H1 (cell line): ENCODE results near the gene TMEM185A. TPM values are rescaled to one million over a fixed set of nuclear protein-coding genes. Genes with fewer than 3 reads are reported as not detected.
A peak's percentile ranks its signal among the peaks of the same experiment; 100 is the strongest.

Experiments
- CTCF ChIA-PET: fragments of 300-600 bp; sonication (Branson Sonifier 250); formaldehyde crosslinking; loops from one replicate; lab custom pipeline; 2021; ENCODE audit not compliant: partially characterized antibody; lab: Charles Lee
- POLR2A ChIA-PET: fragments of 300-600 bp; sonication (Branson Sonifier 250); formaldehyde crosslinking; loops from one replicate; lab custom pipeline; 2021; ENCODE audit warnings: inconsistent platforms; ENCODE audit not compliant: partially characterized antibody; lab: Charles Lee
- DNase-seq, 2 experiments: peaks; one replicate each; pipeline versions ENCODE4 v3.0.0 to v3.0.0-alpha.2; 2010 to 2022; ENCODE audit warnings: low spot score in 2 of 2, low read depth in 1 of 2, mixed read lengths in 1 of 2
- FAIRE-seq: peaks from 2 replicates; lab custom pipeline; 2011; peaks lifted over from hg19 to GRCh38; lab: Jason Lieb, UNC
- H2AFZ ChIP-seq: 2 replicates; pipeline ENCODE4 v1.8.1; 2012; ENCODE audit warnings: low read length, inconsistent platforms
- H2AK5ac ChIP-seq: 2 replicates; pipeline ENCODE4 v1.6.1; 2013; ENCODE audit warnings: low read depth, low read length
- H2BK120ac ChIP-seq: replicated peaks from 2 replicates; pipeline ENCODE3; 2013; ENCODE audit warnings: low read depth, low read length, inconsistent platforms
- H2BK12ac ChIP-seq: 2 replicates; pipeline ENCODE4 v1.6.1; 2013; ENCODE audit warnings: low read depth, low read length
- H2BK15ac ChIP-seq: 2 replicates; pipeline ENCODE4 v1.6.1; 2013; ENCODE audit warnings: low read length
- H2BK20ac ChIP-seq: 2 replicates; pipeline ENCODE4 v1.6.1; 2013; ENCODE audit warnings: low read length
- H2BK5ac ChIP-seq: 2 replicates; pipeline ENCODE4 v1.6.1; 2013; ENCODE audit warnings: low read depth, low read length
- H3K14ac ChIP-seq: 2 replicates; pipeline ENCODE4 v1.6.1; 2013; ENCODE audit warnings: inconsistent platforms; ENCODE audit not compliant: insufficient read length
- H3K18ac ChIP-seq: 2 replicates; pipeline ENCODE4 v1.6.1; 2013; ENCODE audit warnings: low read length; ENCODE audit errors: extremely low read depth
- H3K23ac ChIP-seq: 2 replicates; pipeline ENCODE4 v1.6.1; 2013; ENCODE audit warnings: inconsistent platforms; ENCODE audit not compliant: insufficient read length
- H3K23me2 ChIP-seq: 2 replicates; pipeline ENCODE4 v1.6.1; 2013; ENCODE audit warnings: low read depth, low read length
- H3K27ac ChIP-seq: 2 replicates; pipeline ENCODE4 v1.6.1; 2011; ENCODE audit warnings: low read depth, low read length, inconsistent platforms
- H3K27me3 ChIP-seq, 4 experiments: replicated peaks in 1 of 4; 1 replicate in 1 of 4; 2 replicates in 3 of 4; pipeline versions ENCODE4 v1.6.1 to v1.8.1; 2011 to 2013; ENCODE audit warnings: low read length in 3 of 4, mild to moderate bottlenecking in 3 of 4, inconsistent platforms in 2 of 4, mixed read lengths in 2 of 4, moderate library complexity in 1 of 4; ENCODE audit not compliant: control insufficient read depth in 3 of 4, insufficient read depth in 3 of 4; ENCODE audit errors: extremely low read depth in 1 of 4
- H3K36me3 ChIP-seq, 4 experiments: 2 replicates each; pipeline versions ENCODE4 v1.6.1 to v1.8.1; 2011 to 2013; ENCODE audit warnings: mild to moderate bottlenecking in 4 of 4, low read length in 3 of 4, moderate library complexity in 2 of 4, control low read depth in 1 of 4, inconsistent platforms in 1 of 4; ENCODE audit not compliant: insufficient read depth in 4 of 4, control insufficient read depth in 2 of 4
- H3K4ac ChIP-seq: replicated peaks from 2 replicates; pipeline ENCODE3; 2013; ENCODE audit warnings: low read length, low read depth, mixed read lengths, inconsistent platforms; ENCODE audit not compliant: insufficient read length
- H3K4me1 ChIP-seq, 4 experiments: replicated peaks in 1 of 4; 1 replicate in 1 of 4; 2 replicates in 3 of 4; pipeline versions ENCODE4 v1.6.1 to v1.8.1; 2011 to 2013; ENCODE audit warnings: low read length in 3 of 4, inconsistent platforms in 2 of 4, mixed read lengths in 1 of 4; ENCODE audit not compliant: insufficient read depth in 4 of 4, control insufficient read depth in 3 of 4
- H3K4me2 ChIP-seq, 2 experiments: 2 replicates each; pipeline versions ENCODE4 v1.6.1 to v1.8.1; 2011 to 2013; ENCODE audit warnings: low read depth in 2 of 2, low read length in 2 of 2, control low read depth in 1 of 2, inconsistent platforms in 1 of 2, mild to moderate bottlenecking in 1 of 2; ENCODE audit not compliant: insufficient read depth in 1 of 2
- H3K4me3 ChIP-seq, 4 experiments: fragments of 200-600, 300-600 bp in 1 of 4; sonication (generic), shearing (Covaris generic), sonication (Bioruptor Twin) in 1 of 4; 2 replicates each; pipeline versions ENCODE4 v1.5.1 to v1.8.1; 2011 to 2016; ENCODE audit warnings: low read length in 4 of 4, low read depth in 3 of 4, control low read depth in 2 of 4, inconsistent platforms in 2 of 4, mild to moderate bottlenecking in 2 of 4, mixed read lengths in 1 of 4, moderate library complexity in 1 of 4; ENCODE audit not compliant: insufficient read depth in 2 of 4; ENCODE audit errors: extremely low read depth in 1 of 4
- H3K56ac ChIP-seq: replicated peaks from 2 replicates; pipeline ENCODE3; 2013; ENCODE audit warnings: low read depth, mild to moderate bottlenecking, mixed read lengths, low read length, inconsistent platforms; ENCODE audit not compliant: insufficient read length
- H3K79me1 ChIP-seq: 2 replicates; pipeline ENCODE4 v1.6.1; 2013; ENCODE audit warnings: low read depth, low read length, control low read depth
- H3K79me2 ChIP-seq, 2 experiments: 2 replicates each; pipeline versions ENCODE4 v1.6.1 to v1.8.1; 2012 to 2013; ENCODE audit warnings: low read length in 2 of 2, mild to moderate bottlenecking in 2 of 2, inconsistent platforms in 1 of 2; ENCODE audit not compliant: insufficient read depth in 2 of 2, control insufficient read depth in 1 of 2
- H3K9ac ChIP-seq, 4 experiments: replicated peaks in 1 of 4; 1 replicate in 1 of 4; 2 replicates in 3 of 4; pipeline versions ENCODE4 v1.6.1 to v1.8.1; 2011 to 2013; ENCODE audit warnings: low read depth in 3 of 4, low read length in 3 of 4, control low read depth in 2 of 4, mild to moderate bottlenecking in 2 of 4, moderate library complexity in 2 of 4, inconsistent platforms in 1 of 4; ENCODE audit errors: extremely low read depth in 1 of 4
- H3K9me3 ChIP-seq, 2 experiments: 2 replicates each; pipeline versions ENCODE4 v1.6.1 to v1.8.1; 2012 to 2013; ENCODE audit warnings: mild to moderate bottlenecking in 2 of 2, moderate library complexity in 2 of 2, control low read depth in 1 of 2, inconsistent platforms in 1 of 2, low read depth in 1 of 2, low read length in 1 of 2, mixed read lengths in 1 of 2; ENCODE audit not compliant: insufficient read depth in 2 of 2
- H4K20me1 ChIP-seq, 2 experiments: replicated peaks in 1 of 2; 2 replicates each; pipeline versions ENCODE3 to v1.8.1; 2011 to 2013; ENCODE audit warnings: inconsistent platforms in 2 of 2, low read length in 2 of 2, mild to moderate bottlenecking in 1 of 2; ENCODE audit not compliant: insufficient read depth in 2 of 2, control insufficient read depth in 1 of 2
- H4K5ac ChIP-seq: 2 replicates; pipeline ENCODE4 v1.6.1; 2013; ENCODE audit warnings: low read length, low read depth, mixed read lengths, inconsistent platforms; ENCODE audit not compliant: insufficient read length
- H4K8ac ChIP-seq: 2 replicates; pipeline ENCODE4 v1.8.0; 2013; ENCODE audit warnings: mild to moderate bottlenecking, moderate library complexity, low read length, inconsistent platforms; ENCODE audit not compliant: insufficient read depth; ENCODE audit errors: extremely low read depth
- H4K91ac ChIP-seq: replicated peaks from 2 replicates; pipeline ENCODE3; 2013; ENCODE audit warnings: low read length, mixed read lengths, inconsistent platforms; ENCODE audit not compliant: insufficient read length
- NANOG ChIP-seq: IDR thresholded peaks from 2 replicates; pipeline ENCODE4 v1.6.1; 2011; ENCODE audit warnings: low read length, low read depth, mild to moderate bottlenecking, inconsistent platforms; ENCODE audit not compliant: insufficient read depth, poor library complexity, severe bottlenecking
- POLR2A ChIP-seq, 2 experiments: IDR thresholded peaks; 1 replicate in 1 of 2; 2 replicates in 1 of 2; pipeline ENCODE4 v1.6.1; 2011; ENCODE audit warnings: low read depth in 2 of 2, low read length in 2 of 2, mild to moderate bottlenecking in 2 of 2; ENCODE audit errors: control extremely low read depth in 1 of 2
- RAD21 ChIP-seq, 2 experiments: IDR thresholded peaks in 1 of 2; conservative IDR thresholded peaks in 1 of 2; 2 replicates each; pipeline ENCODE4 v1.6.1; 2011; ENCODE audit warnings: low read depth in 2 of 2, low read length in 2 of 2, improper control_type of control experiment in 1 of 2, inconsistent platforms in 1 of 2, mild to moderate bottlenecking in 1 of 2, moderate library complexity in 1 of 2
- TEAD4 ChIP-seq: IDR thresholded peaks from 2 replicates; pipeline ENCODE4 v1.6.1; 2012; ENCODE audit warnings: low read depth, low read length, inconsistent platforms, mixed read lengths
- WGBS, 2 experiments: shearing (Covaris generic) in 1 of 2; methylation state at CpG; one replicate each; pipeline versions ENCODE4 v1.1.6 to v1.1.7; 2013 to 2015; ENCODE audit warnings: low lambda C conversion rate in 2 of 2, mixed read lengths in 2 of 2, inconsistent platforms in 1 of 2, low coverage in 1 of 2, missing lambda C conversion rate in 1 of 2; ENCODE audit not compliant: insufficient replicate concordance in 2 of 2, insufficient coverage in 1 of 2, insufficient read length in 1 of 2; ENCODE audit errors: extremely low coverage in 1 of 2, missing lambda C conversion rate in 1 of 2; 5-methylcytosine and 5-hydroxymethylcytosine counted together
- polyA plus RNA-seq, 7 experiments: library from polyadenylated mRNA; depleted of rRNA in 3 of 7; stranded (reverse) in 5 of 7; unstranded in 2 of 7; fragments of >200 nt in 5 of 7; fragments of 200-250 nt in 2 of 7; gene quantifications; 1 replicate in 5 of 7; 2 replicates in 1 of 7; 4 replicates in 1 of 7; pipeline versions ENCODE4 v1.2.1 to v1.2.3, GENCODE V29; 2011 to 2013; ENCODE audit warnings: missing spikeins in 2 of 7, mixed read lengths in 2 of 7
- total RNA-seq: library from RNA; stranded (reverse); fragmentation: NEBNext Ultra II Directional; extraction: Animal tissue kit (Norgen Biotek cat#: 25700); gene quantifications from 2 replicates; pipeline ENCODE4 v1.2.1, GENCODE V29; 2021

TMEM185A gene
- total and polyA plus RNA-seq, 2 of the 8 experiments (the other 6 are each of a cell fraction or from before 2014, with no cell fraction given), result 15.0 to 26.5 TPM

DNA sequence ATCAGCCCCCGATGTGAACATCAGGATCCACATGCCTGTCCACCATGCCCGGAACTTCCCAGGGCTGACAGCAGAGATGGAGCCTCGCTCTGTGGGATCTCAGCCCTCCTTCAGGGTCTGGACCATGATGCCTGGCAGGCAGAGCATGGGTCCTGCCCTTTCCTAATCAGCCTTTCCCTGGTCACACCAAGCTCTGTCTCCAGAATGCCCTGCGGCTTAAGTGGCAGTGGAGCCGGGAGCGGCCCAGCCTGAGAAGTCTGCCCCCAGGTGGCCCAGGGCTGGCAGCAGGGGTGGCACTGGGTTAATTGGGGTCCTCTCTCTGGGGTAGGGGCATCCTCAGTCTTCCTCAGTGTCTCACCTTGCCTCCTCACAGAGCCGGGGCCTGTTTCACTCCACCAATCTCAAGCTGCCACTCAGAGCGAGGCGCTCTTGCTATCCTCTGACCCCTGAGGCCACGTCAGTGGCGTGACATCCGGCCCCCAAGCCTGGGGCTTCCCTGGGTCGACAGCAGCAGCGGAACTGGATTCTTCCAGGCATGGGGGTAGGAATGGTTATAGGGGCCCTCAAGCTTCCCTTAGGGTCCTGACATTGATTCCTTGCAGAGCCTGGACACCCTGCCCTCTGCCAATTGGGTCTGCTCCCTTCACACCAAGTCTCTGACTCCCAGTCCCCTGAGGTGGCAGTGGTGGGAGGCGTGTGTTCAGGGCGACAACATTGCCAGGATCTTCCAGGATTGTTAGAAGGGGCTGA is 20.8 kb upstream of the TMEM185A start:
- Histone ChIP-seq H3K56ac (no peak overlapping the region), H3K36me3 (no peaks in the 10 kb centered on the region), H3K23me2 (no peaks in the 10 kb centered on the region), H3K23ac (no peak overlapping the region), H3K79me1 (no peaks in the 10 kb centered on the region), H4K5ac (no peak overlapping the region), H2BK12ac (no peak overlapping the region), H3K9ac (no peak overlapping the region), H4K20me1 (no peaks in the 10 kb centered on the region), H2BK120ac (no peak overlapping the region), H3K4me2 (no peak overlapping the region), H3K18ac (no peak overlapping the region), H2AFZ (no peak overlapping the region), H3K79me2 (no peaks in the 10 kb centered on the region), H3K27me3 (no peaks in the 10 kb centered on the region), H4K8ac (no peak overlapping the region), H4K91ac (no peak overlapping the region), H2BK15ac (no peak overlapping the region), H3K4me1 (no peaks in the 10 kb centered on the region), H2AK5ac (no peak overlapping the region), H3K4me3 (no peak overlapping the region), H3K14ac (no peak overlapping the region), H3K27ac (no peak overlapping the region), H3K4ac (no peak overlapping the region), H3K9me3 (no peaks in the 10 kb centered on the region), H2BK20ac (no peak overlapping the region), H2BK5ac (no peak overlapping the region)
- FAIRE-seq (no peak), DNase-seq (no peak)
- POLR2A ChIA-PET, result no interaction called here
- CTCF ChIA-PET, result no interaction called here
- 93% methylated on average over 15 of the region's 16 CpGs; no CpG with 5 or more reads in 1 of the 2 experiments for WGBS, 2 experiments
- TF ChIP-seq NANOG (no peak), POLR2A (IDR thresholded peaks at IDR 0.05; ENCODE audit: control extremely low read depth in 1 of 2, low read depth in 2 of 2, low read length in 2 of 2) (no peak), RAD21 (IDR thresholded peaks at IDR 0.05 in 1 of 2, conservative IDR thresholded peaks at IDR 0.05 in 1 of 2; ENCODE audit: low read depth in 2 of 2, low read length in 2 of 2) (peak in 1 of 2 experiments; percentile 4; a peak in 1 of 4 replicates), TEAD4 (no peak)
